GM21447 (cell line): Measurements from ENCODE around the gene SYNCRIP.
A peak's percentile ranks its signal among the peaks of the same experiment; 100 is the strongest.
"Not testable (repeated sequence)": the region's sequence is repeated elsewhere in the genome, so short reads cannot be mapped to it uniquely, and the experiment has no call there.

ENCODE experiments used
- ATAC-seq: cut with Tn5 transposase; IDR thresholded peaks from one replicate; pipeline ENCODE4 v1.9.1; 2021; ENCODE audit not compliant: unreplicated experiment

SYNCRIP gene

DNA sequence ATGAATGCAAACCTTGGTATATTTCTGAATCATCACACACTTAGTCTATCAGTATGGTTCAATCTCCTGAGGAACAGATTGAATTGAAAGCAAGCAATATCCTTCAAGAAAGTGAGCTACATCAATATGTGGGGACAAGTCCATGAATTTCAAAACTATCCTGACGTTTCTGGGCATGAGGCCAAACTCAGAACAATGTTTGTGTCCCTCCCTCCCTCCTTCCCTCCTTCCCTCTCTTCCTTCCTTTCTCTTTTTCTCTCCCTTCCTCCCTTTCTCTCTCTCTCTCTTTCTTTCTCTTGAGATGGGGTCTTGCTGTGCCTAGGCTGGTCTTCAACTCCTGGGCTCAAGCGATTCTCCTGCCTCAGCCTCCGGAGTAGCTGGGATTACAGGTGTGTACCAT lies 27.9 kb upstream of the SYNCRIP start:
- no peak for ATAC-seq

DNA sequence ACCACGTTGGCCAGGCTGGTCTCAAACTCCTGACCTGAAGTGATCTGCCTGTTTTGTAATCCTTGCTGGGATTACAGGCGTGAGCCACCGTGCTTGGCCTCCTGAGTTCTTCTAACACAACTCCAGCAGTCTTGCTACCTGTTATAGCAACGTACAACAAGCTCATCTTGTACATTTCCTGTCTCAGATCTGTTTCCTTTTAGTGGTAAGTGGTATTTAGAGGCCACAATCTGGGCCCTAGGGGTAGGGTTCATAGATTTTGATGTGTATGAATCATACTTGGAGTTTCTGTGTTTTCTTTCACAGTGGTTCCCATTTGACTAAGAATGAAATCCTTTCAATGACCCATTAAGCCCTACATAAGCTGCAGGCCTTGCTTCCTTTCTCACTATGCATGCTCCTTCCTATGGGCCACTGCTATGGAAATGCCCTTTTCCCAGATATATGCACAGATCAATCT lies 27.1 kb upstream of the SYNCRIP start:
- ATAC-seq = peak; percentile 94

DNA sequence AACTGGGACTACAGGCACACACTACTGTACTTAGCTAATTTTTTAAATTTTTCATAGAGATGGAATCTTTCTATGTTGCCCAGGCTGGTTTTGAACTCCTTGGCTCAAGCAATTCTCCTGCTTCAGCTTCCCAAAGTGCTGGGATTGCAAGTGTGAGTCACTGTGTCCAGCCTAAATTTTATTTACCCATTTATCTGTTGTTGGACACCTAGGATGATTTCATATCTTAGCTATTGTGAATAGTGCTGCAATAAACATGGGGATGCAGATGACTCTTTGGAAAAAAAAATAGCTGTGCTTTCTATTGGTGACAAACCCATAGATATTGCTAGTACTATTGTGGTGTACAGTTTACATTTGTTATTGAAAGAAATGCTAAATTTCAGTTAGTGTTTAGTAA lies 19.6 kb upstream of the SYNCRIP start:
- no peak for ATAC-seq

DNA sequence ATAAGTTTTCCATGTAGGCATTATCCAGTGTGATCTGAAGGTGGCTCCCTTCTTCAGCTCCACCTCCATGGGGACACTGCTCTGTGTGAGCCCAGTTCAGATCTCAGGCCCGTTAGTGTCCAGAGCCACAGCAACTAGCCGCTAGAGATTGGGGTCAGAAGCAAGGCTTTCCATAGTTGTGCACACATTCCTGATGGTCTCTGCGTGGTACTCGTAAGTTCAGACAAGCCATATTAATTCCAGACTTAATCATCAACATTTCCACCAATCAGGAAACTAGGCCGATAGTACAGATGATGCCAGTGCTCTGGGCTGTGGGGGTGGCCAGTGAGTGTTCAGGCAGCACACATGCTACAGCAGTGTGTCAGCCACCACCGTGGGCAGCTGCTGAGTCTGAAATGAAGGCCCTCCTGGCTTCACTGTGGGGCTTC lies 17.5 kb upstream of the SYNCRIP start:
- no peak for ATAC-seq

DNA sequence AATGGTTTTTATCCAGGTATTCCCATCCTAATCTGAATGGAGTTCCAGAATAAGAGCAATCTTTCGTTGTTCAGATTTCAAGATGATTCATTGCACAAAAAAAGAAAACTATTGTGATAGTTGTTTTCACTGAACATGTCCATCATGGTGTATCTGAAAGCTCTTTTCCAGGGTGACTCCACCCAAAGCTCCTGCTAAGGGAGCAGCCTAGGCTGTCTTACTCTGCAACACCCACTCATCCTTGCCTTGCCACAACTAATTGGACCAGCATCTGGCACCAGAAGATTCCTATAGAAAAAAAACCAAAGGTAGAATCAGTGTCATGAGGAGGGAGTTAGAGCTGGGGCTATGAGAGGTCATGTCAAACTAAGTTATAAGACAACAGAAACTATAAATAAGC lies 7.9 kb upstream of the SYNCRIP start:
- no peak for ATAC-seq

DNA sequence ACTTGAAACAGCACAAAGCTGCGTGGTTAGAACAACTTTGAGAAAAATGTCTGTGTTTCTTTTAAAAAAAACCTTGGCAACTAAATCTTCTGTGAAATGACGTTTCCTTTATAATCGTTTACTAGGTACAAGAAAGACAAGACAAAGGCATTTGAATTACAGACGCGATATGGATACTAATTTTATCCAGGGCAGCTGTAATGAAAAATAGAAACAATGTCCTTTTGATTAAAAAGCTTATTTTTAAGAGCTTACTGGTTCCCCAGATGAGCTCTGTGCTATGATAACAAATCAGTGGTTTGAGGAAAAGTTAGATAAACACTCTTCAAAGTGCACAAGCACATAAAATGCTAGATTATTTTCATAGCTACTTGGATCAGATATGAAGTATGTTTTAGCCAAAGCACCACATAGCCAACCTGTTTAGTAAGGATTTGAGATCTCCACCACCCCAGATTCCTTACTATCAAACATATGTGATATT lies 1.6 kb upstream of the SYNCRIP start:
- ATAC-seq = no peak

DNA sequence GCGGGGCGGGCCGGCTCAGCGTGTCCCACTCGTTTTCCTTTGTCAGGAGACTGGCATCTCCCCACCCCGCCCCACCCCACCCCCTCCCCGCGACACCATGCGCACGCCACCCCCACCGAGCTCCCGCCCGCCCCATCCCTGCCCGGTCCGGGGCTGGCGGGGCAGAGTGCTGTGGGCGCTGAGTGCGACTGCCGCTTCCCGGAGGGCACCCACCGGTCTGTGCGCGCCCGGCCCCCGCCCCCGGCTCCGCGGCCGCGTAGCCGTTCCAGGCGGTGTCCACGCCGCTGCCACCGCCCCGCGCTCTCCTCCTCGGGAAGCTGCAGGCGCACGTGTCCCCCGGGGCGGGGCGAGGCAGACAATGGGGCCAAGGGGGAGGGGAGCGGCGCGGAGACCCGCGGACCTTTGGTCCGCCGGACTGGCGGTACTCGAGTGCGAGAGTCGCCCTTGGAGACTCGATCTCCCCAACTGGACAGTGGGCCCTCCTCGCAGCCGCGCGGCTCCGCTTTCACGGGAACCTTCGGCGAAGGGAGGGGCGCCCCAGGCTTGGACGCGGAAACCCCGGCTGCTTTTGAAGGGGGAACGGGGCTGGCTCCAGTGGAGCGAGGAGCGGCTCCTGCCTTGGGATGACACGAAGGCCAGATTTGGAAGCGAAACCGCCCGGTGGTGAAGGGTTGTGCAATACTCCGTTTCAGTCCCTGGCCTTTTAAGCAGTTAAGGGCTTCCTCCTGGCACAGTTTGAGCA lies 1.0 kb upstream of the SYNCRIP start:
- peak; percentile 54 for ATAC-seq

DNA sequence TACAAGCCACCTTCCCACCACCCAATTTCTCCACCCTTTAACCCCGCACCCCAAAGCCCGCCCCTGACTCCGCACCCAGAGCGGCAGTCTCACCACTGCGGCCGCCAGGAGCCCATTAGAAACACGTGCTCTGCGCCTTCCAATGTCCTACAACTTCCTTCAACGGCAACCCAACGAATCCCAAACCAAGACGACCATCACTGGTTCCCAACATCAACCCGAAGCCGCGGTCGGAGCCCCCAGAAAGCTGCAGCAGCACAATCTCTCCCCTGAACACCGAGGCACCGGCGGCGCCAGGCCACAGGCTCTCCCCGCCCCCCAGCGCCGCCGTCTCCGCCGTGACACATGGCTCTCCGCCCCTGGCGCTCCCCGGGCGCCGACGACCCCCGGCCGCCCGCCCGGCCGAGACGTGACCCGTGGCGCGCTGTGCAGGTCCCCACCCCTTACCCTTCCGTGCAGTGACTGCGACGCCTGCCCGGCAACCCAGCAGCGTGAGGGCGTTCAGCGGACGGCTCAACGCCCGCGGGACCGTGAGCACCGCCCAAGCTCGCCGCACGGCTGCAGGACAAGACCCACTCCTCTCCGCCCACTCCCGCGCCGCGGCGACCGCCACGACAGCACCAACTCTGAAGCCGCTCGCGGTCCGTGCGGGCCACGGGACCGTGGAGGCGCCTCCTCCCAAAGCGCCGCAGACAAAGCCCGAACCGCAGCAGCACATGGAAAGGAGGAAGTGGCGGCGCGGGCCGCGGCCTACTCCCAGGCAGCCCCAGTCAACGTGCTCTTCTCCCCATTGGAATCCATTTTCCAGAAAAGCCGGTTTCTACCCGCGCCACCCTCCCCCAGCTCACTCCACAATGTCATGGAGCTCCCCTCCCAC lies 551 bp downstream of the SYNCRIP start:
- ATAC-seq = peak; percentile 10

DNA sequence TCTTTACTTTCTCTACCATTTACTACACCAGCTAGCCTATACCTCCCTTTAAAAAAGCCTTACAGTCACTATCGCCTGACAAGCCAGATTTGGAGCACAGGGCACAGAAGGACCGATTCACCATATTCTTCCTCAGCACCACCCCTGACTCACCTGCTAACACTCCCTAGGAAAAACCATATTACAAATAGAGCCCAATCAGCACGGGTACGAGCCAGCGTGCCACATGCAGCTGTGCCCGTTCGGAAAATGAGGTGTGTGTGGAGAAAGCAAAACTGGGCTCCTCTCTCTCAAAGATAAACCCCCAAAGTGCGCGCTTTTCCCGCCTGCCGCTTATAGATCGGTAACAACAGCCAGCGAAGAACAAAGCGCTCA lies 1.2 kb downstream of the SYNCRIP start:
- no peak for ATAC-seq

DNA sequence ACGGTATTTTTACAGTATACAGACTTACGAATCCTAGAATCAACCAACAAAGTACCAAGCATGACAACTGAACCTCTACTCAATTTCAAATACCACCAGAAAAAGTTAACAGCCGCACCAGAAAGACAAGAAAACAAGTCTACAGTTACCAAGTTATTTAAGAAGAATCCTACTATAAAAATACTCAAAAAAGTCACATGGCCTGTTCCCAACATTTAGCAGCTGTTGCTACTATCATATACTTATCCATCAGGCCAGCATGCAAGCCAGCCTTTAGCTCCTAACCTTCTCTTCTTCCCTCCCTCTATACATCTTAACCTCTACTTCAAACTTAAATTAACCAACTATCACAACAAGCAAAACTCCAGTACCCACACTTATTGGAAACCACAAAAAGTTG lies 1.9 kb downstream of the SYNCRIP start:
- ATAC-seq = no peak

DNA sequence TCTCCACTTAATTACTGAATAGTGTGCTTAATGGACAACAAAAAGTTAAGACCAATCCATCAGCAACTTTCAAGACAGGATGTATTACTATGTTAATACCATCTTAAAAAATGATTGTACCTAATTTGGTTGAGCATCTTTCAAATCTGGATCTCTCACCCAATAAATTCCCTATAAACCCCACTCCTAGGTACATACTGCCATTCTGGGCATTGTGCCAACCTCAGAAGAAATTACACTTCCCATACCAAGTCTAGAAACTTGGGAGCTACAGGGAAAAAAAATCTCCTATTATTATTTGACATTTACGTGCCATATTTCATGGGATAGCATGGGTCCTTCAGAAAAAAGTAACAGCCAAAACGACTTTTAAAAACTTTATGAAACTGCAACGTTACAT lies 5.1 kb downstream of the SYNCRIP start:
- ATAC-seq = no peak

DNA sequence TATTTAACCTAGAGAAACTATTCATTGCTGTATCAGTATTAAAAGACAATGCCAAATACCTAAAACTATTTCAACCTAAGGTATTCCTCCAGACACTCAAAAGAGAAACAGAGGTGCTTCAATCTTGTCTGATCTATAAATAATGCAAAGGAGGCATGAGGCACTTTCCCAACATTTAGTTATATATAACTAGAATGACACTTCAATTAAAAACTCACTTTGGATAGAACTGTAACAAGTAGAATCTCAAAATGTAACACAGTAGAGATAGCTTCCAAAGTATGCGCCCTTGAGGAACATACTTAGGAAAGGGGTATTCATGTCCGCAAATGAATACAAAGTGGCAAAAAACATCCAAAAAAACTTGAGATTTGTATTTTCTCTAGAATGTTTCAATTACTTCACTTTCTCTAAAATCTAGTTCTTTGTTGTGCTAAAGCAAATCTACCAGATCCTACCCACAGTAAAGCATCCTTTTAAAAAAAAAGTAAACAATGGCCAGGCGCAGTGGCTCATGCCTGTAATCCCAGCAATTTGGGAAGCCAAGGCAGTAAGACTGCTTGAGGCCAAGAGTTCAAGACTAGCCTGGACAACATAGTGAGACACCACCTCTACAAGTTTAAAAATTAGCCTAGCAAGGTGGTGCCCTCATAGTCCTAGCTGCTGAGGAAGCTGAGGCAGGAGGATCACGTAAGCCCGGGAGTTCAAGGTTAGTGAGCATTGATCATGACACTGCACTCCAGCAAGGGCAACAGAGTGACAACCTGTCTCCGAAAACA lies 10.3 kb downstream of the SYNCRIP start:
- no peak for ATAC-seq

DNA sequence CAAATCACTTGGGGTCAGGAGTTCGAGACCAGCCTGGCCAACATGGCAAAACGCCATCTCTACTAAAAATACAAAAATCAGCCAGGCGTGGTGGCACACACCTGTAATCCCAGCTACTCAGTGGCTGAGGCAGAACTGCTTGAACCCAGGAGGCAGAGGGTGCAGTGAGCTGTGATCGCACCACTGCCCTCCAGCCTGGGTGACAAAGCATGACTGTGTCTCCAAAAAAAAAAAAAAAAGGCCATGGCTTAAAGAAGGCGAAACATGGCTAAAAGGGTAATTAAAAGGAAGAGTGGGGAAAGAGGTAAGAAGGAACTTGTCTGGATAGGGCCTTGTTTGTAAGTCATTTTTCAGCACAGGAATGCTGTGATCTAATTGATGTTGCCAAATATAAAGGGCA lies 11.6 kb downstream of the SYNCRIP start:
- ATAC-seq = not testable (repeated sequence)

DNA sequence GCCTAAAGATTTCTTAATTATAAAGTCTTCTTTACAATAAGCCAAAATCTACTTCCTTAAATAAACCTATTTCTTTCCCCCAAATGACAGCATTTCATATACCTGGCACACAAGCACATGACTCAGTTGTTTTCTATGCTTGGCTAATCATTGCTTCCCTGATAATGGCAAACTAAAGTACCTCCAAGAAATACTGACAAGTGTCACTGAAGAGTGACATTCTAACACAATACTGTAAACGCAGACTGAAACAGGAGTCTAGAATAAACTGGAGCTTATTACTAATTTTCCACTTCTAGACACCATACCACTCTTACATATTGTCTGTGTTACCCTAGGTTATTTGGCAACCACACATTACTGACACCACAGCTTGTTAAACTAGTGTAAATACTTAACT lies 14.3 kb downstream of the SYNCRIP start:
- no peak for ATAC-seq

DNA sequence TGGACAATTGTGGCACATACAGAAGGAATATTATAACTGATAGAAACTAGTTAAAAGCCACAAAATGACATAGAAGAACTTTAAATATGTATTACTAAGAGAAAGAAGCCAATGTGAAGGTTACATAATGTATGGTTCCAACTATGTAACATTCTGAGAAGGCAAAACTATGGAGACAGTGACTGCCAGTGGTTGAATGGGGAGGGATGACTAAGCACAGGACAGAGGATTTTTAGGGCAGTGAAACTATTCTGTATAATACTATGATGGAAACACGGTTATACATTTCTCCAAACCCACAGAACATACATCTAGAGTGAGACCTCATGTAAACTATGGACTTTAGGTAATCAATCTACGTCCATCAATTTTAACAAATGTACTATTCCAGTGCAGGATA lies 22.4 kb downstream of the SYNCRIP start:
- no peak for ATAC-seq

DNA sequence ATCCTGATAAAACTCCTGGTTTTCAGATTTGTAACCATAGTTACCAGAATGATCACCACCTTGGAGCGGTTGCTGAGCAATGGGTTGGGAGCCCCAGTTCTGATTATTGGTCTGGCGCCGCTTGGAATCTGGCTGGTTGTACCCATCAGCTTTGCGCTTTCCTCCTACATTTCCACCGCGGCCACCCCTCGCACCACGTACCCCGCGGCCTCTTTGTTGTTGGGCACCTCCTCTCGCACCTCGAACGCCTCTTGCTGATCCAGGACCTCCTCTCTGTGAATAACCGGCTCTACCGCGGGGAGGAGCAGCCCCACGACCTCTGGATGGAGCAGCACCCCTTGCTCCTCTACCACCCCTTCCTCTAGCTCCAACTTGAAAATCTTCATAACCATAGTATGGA lies 27.9 kb downstream of the SYNCRIP start:
- no peak for ATAC-seq

DNA sequence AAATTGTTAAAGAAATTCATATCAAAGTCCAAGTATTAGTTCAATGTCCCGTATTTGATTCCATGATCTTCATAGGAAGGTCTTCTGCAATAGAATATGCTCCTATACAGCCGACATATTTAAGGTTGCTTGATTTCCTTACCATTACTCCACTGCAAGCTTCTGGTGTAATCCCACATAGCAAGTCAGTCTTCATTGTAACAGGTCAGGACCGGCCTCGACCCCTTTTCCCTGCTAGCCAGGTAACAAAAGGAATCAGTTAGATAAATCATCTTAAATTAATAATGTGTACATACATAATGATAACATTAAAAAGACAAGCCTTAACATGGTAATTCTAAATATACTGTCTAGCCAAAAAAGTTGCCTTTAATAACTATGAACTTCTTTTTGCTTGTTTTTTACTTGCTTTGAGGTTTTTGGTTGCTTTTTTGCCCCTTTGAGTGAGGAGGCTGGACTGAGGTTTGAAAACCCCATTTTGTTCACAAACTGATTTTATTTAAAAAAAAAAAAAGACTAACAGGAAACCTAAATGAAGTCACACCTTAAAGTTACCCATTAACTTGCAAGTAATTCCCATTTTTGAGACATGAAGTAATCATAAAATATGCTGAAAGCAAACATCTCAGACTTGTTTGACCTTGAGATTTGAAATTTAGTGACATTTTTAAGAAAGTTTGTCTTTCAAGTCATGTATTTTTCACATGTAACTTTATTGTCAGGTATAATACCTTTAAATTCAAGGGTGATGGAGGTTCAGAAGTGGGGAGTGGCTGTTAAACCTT lies 29.8 kb downstream of the SYNCRIP start:
- no peak for ATAC-seq

DNA sequence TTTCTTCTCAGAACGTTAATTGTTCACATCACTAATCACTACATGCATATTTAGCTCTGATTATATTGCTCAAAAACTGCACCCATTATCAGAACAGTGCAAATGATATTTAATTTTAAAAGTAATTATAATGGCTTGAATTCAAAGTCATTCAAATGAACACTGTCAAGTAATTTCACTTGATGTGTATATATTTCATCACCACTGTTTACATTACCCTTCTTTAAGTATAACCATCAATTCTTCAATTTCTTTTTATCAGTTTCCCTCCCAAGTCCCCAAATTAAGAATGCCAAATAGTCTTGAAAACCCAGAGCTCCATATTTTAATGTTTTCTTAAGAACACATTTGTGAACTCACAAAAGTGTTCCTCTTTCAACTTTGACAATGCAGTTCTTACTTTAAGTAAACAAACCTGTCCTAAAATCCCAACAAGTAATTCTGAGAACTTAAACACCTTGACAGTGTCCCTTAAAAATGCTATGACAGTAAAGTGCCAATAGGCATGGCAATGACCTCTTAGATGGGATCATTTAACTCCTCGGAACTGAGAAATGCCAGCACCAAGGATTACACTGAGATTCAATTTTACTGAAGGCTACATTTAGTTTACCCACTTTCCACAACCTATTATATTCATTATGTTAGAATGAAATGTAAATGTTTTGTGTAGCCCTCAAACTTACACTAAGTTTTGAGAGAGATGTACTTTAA lies 32.3 kb downstream of the SYNCRIP start:
- ATAC-seq = no peak

DNA sequence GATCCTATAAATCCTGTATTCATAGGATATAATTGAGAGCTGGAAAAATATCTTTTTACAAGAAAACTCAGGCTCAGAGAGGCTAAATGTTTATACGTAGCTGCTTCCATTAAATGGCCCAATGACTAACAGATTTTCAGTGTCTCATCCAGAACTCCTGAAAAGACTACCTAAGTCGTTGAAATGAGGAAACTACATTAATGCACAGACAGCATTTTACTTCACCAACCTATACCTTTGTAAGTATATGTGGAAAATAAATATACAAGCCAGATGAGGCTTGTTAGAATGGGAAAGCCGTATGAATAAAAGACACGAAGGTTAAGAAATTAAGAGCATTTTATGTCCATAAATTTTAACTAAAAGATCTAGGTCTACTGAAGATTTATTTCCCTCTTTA lies 40.6 kb downstream of the SYNCRIP start:
- no peak for ATAC-seq

DNA sequence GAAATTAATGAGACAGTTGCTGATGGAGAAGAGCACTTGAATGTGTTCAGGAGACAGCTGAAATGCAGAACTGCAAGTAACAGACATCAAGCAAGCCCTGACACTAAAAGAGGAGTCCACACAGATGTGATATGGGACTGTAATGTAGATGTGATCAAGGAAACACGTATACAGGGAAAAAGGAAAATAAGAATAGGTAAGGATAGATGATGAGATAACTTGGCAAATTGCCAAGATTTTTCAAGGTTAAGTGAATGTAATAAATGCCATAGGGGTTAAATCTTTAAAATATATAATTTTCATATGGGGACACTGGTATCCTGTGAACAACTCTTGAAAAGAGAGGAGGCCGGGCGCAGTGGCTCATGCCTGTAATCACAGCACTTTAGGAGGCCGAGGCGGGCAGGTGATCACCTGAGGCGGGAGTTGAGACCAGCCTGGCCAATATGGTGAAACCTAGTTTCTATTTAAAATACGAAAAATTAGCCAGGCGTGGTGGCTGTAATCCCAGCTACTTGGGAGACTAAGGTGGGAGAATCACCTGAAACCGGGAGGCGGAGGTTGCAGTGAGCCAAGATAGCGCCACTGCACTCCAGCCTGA lies 41.9 kb downstream of the SYNCRIP start:
- no peak for ATAC-seq
